Effector memory CD8-positive, alpha-beta T cell (primary cell): ENCODE data around the gene BRSK2.

Source experiments
- ATAC-seq: fragments of 150-1000 bp; cut with Tn5 transposase; replicated peaks from 2 replicates; pipeline ENCODE4 v1.10.0; 2021; ENCODE audit warnings: mild to moderate bottlenecking, moderate library complexity
- DNase-seq, 3 experiments: peaks; one replicate each; pipeline ENCODE4 v3.0.0; 2021
- H3K27ac Mint-ChIP-seq, 2 donors: one replicate each; pipeline ENCODE4 v1.8.0; 2022; ENCODE audit warnings: mild to moderate bottlenecking in 2 of 2, mixed read lengths in 2 of 2, moderate library complexity in 2 of 2
- H3K27me3 Mint-ChIP-seq, 2 donors: one replicate each; pipeline ENCODE4 v1.8.0; 2022; ENCODE audit warnings: mixed read lengths in 2 of 2
- H3K36me3 Mint-ChIP-seq: one replicate; pipeline ENCODE4 v1.8.0; 2022; ENCODE audit warnings: mild to moderate bottlenecking, moderate library complexity, mixed read lengths; ENCODE audit not compliant: insufficient read depth
- H3K4me1 Mint-ChIP-seq, 2 donors: one replicate each; pipeline ENCODE4 v1.8.0; 2022; ENCODE audit warnings: low read depth in 2 of 2, mixed read lengths in 2 of 2
- H3K4me3 Mint-ChIP-seq, 2 donors: one replicate each; pipeline ENCODE4 v1.8.0; 2022; ENCODE audit warnings: mild to moderate bottlenecking in 2 of 2, mixed read lengths in 2 of 2, moderate library complexity in 2 of 2
- H3K9me3 Mint-ChIP-seq, 2 donors: one replicate each; pipeline ENCODE4 v1.8.0; 2022; ENCODE audit warnings: mixed read lengths in 2 of 2

BRSK2 gene

DNA sequence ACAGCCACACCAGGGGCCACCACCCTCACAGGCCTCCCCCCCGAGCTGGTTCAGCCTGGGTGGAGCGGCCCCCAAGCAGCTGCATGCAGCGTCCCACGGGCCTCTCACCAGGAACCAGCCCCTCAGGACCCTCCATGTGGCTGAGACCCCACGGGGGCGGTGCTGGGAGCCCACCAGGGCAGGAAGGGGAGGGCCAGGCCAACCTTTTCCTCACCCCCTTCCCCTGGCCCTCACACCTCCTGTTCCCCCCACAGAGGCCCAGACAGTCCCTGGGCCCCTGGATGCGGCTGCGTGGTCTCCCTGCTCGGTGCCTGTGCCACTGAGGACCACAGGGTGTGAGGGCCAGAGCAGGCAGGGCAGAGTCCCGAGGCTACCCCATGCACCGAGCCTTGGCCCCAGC lies 50.3 kb downstream of the BRSK2 start:
- Mint-ChIP-seq H3K27ac (peak overlapping the region in 1 of 2 donors; percentile 67), H3K9me3 (no peaks in the 10 kb centered on the region), H3K4me1 (peaks cover 0 to 2% of the 10 kb centered on the region in 2 donors), H3K27me3 (peaks cover 0 to under 1% of the 10 kb centered on the region in 2 donors), H3K36me3 (peaks cover 4% of the 10 kb centered on the region), H3K4me3 (no peak overlapping the region)
- no peak for DNase-seq
- no peak for ATAC-seq

DNA sequence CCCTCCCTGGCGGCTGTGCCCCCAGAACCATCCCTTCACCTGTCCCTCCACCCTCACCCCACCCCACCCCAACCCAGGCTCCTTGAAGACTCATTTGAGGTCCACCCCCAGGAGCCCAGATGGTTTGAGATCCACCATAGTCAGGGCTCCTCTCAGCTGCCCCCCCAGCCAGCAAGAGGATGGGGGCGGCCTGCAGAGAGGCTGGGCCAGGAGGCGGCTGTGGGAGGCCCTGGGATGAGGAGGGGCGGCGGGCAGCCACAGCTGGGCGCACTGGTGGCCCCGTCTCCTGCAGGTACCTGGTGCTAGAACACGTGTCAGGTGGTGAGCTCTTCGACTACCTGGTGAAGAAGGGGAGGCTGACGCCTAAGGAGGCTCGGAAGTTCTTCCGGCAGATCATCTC lies 50.8 kb downstream of the BRSK2 start:
- H3K4me1 Mint-ChIP-seq, result peaks cover 0 to 2% of the 10 kb centered on the region in 2 donors
- no peaks in the 10 kb centered on the region for H3K27me3 Mint-ChIP-seq
- ATAC-seq, result no peak
- H3K27ac Mint-ChIP-seq, result no peak overlapping the region
- H3K36me3 Mint-ChIP-seq, result peaks cover 4% of the 10 kb centered on the region
- no peak for DNase-seq
- no peaks in the 10 kb centered on the region for H3K9me3 Mint-ChIP-seq
- H3K4me3 Mint-ChIP-seq, result no peak overlapping the region

GRCh38 chr11:1442163-1442562 lies 52.4 kb downstream of the BRSK2 start:
- Mint-ChIP-seq H3K27me3 (no peaks in the 10 kb centered on the region), H3K9me3 (no peaks in the 10 kb centered on the region), H3K4me1 (peaks cover 0 to 2% of the 10 kb centered on the region in 2 donors), H3K4me3 (no peak overlapping the region), H3K27ac (no peak overlapping the region), H3K36me3 (peaks cover 4% of the 10 kb centered on the region)
- DNase-seq, result no peak
- no peak for ATAC-seq

GRCh38 chr11:1442807-1443366 lies 53.2 kb downstream of the BRSK2 start:
- H3K36me3 Mint-ChIP-seq, result peaks cover 4% of the 10 kb centered on the region
- H3K4me1 Mint-ChIP-seq, result peaks cover 0 to 2% of the 10 kb centered on the region in 2 donors
- ATAC-seq, result no peak
- DNase-seq, result no peak
- no peak overlapping the region for H3K27ac Mint-ChIP-seq
- no peak overlapping the region for H3K4me3 Mint-ChIP-seq
- no peaks in the 10 kb centered on the region for H3K27me3 Mint-ChIP-seq
- H3K9me3 Mint-ChIP-seq, result no peaks in the 10 kb centered on the region

DNA sequence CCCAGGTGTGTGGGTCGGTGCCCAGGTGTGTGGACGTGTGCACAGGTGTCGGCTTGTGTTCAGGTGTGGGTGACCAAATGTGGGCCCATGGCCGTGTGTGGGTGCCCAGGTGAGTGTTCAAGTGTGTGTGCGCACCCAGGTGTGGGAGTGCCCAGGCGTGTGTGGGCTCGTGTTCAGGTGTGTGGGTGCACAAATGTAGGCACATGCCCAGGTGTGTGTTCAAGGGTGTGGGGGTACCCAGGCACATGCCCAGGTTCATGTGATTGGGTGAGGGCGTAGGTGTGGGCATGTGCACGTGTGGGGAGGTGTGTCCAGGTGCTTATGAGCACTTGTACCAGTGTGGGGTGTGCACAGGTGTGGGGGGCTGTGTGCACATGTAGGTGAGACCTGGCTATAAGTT lies 54.0 kb downstream of the BRSK2 start:
- H3K27ac Mint-ChIP-seq, result no peak overlapping the region
- no peak overlapping the region for H3K4me3 Mint-ChIP-seq
- H3K27me3 Mint-ChIP-seq, result no peaks in the 10 kb centered on the region
- H3K9me3 Mint-ChIP-seq, result no peaks in the 10 kb centered on the region
- H3K4me1 Mint-ChIP-seq, result peaks cover 0 to 2% of the 10 kb centered on the region in 2 donors
- DNase-seq, result no peak
- ATAC-seq, result no peak
- peaks cover 8% of the 10 kb centered on the region for H3K36me3 Mint-ChIP-seq

GRCh38 chr11:1444321-1444720 lies 54.6 kb downstream of the BRSK2 start:
- Mint-ChIP-seq H3K27me3 (no peaks in the 10 kb centered on the region), H3K4me1 (peaks cover 0 to 2% of the 10 kb centered on the region in 2 donors), H3K4me3 (no peak overlapping the region), H3K36me3 (peaks cover 8% of the 10 kb centered on the region), H3K27ac (no peak overlapping the region), H3K9me3 (no peaks in the 10 kb centered on the region)
- ATAC-seq (no peak), DNase-seq (no peak)

- Mint-ChIP-seq H3K9me3 (no peaks in the 10 kb centered on the region), H3K4me3 (no peak overlapping the region), H3K27me3 (no peaks in the 10 kb centered on the region), H3K4me1 (no peaks in the 10 kb centered on the region), H3K36me3 (peaks cover 8% of the 10 kb centered on the region), H3K27ac (no peak overlapping the region)
- DNase-seq (no peak), ATAC-seq (no peak)
These were observed 55.2 kb downstream of the BRSK2 start for GRCh38 chr11:1444823-1445422.

- ATAC-seq (no peak), DNase-seq (no peak)
- H3K4me1 Mint-ChIP-seq, result no peaks in the 10 kb centered on the region
- peaks cover 8% of the 10 kb centered on the region for H3K36me3 Mint-ChIP-seq
- no peak overlapping the region for H3K27ac Mint-ChIP-seq
- H3K9me3 Mint-ChIP-seq, result no peaks in the 10 kb centered on the region
- no peak overlapping the region for H3K4me3 Mint-ChIP-seq
- no peaks in the 10 kb centered on the region for H3K27me3 Mint-ChIP-seq
These were observed 56.2 kb downstream of the BRSK2 start for GRCh38 chr11:1445741-1446445.

DNA sequence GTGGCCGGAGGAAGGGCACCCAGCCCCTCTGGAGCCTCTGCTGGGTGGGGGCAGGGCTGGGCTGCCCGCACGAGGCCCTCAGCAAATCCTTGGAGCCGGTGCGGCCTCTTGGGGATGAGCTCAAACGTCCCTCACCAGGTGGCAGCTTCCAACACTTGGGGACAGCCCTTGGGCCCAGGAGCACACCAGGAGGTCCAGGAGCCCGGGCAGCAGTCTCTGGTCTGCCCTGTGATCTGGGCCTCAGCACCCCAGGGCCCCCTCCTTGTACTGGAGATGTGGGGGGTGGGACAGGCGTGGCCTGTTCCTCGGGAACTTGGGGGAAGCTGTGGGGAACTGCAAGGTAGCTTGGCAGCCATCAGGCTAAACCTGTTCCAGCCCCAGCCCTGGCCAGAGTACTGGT lies 56.9 kb downstream of the BRSK2 start:
- H3K27ac Mint-ChIP-seq, result no peak overlapping the region
- no peak overlapping the region for H3K4me3 Mint-ChIP-seq
- DNase-seq (no peak), ATAC-seq (no peak)
- H3K36me3 Mint-ChIP-seq, result peaks cover 8% of the 10 kb centered on the region
- no peaks in the 10 kb centered on the region for H3K27me3 Mint-ChIP-seq
- no peaks in the 10 kb centered on the region for H3K4me1 Mint-ChIP-seq
- no peaks in the 10 kb centered on the region for H3K9me3 Mint-ChIP-seq

DNA sequence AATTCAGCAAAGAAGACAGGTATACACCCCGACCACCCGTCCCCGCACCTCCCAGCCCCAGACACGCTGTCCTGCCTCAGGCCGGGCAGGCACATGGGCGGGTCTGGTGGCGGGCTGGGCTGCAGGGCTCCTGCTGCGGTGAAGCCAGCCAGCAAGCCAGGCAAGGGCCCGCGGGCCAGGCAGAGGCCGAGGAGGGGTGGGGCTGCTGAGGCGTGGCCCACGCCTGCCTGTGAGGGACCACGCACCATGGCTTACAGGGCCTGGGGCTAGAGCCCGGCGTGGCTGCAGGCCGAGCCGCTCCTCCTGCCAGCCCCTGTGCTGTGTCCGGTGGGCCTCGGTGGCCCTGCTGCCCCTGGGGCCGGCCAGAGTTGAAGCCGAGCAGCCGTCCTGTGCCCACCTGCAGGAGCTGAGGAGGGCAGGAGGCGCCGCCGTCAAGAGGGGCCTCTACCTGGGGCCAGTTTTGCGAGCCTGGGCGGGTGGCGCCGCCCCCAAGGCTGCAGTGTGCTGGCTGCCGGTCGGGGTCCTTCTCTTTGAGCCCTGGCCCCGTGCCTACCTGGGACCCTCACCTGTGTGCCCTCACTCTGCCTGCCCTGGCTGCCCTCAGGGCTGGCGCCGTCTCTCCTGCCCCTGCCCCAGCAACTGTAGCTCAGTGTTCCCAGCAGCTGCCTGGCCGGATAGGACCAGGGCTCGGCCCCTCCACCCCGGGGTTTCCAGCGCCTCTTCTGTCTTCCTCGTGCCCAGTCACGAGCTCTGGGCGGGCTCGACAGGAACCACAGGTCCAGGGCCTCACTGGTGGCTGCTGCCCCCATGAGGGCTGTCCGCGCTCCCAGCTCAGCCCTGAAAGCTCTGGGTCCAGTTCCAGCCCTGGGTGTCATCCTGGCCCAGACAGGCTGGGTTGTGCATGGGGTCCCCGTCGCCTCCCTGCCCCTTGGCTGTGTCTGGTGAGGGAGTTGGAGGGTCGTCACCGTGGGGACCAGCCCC lies 58.4 kb downstream of the BRSK2 start:
- no peaks in the 10 kb centered on the region for H3K9me3 Mint-ChIP-seq
- H3K36me3 Mint-ChIP-seq, result peaks cover 22% of the 10 kb centered on the region
- H3K4me1 Mint-ChIP-seq, result no peaks in the 10 kb centered on the region
- no peak overlapping the region for H3K4me3 Mint-ChIP-seq
- DNase-seq (no peak), ATAC-seq (no peak)
- no peak overlapping the region for H3K27ac Mint-ChIP-seq
- H3K27me3 Mint-ChIP-seq, result no peaks in the 10 kb centered on the region

- H3K27ac Mint-ChIP-seq, result no peak overlapping the region
- no peaks in the 10 kb centered on the region for H3K9me3 Mint-ChIP-seq
- no peak overlapping the region for H3K4me3 Mint-ChIP-seq
- ATAC-seq, result no peak
- peaks cover 0 to 7% of the 10 kb centered on the region in 2 donors for H3K4me1 Mint-ChIP-seq
- H3K27me3 Mint-ChIP-seq, result no peaks in the 10 kb centered on the region
- peaks cover 26% of the 10 kb centered on the region for H3K36me3 Mint-ChIP-seq
- no peak for DNase-seq
These were observed 59.1 kb downstream of the BRSK2 start for GRCh38 chr11:1448882-1449281.

DNA sequence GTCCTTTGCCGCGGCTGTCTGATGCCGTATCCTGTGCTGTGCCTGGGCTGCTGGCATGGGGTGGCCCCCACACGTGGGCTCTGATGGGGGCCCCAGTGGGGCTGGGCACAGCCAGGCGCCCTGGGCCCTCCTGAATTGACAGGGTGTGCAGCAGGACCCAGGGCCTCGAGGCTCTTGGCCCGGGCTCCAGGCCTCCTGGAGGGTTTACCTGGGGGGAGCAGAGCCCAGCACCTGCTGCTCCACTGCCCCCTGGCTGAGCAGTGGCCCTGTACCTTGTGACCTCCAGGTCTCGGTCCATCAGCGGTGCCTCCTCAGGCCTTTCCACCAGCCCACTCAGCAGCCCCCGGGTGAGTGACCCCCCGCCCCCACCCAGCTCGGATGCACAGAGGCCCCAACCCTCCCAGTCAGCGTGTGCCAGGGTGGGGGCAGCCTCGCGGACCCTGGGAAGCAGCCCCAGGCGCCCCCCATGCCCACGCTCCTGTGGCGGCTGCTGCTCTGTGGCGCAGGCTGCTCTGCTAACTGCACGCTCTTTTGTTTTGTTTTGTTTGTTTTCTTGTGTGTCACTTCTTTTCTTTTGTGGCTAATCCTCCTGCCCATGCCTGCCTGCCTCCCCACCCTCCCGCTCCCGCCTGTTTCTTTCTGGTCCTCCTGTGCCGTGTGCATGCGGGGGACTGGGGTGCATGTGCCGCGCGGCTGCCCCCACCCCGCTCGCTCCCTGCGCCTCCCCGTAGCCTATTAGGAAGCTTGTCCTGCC lies 59.9 kb downstream of the BRSK2 start:
- Mint-ChIP-seq H3K36me3 (peaks cover 25% of the 10 kb centered on the region), H3K27me3 (no peaks in the 10 kb centered on the region), H3K4me1 (peaks cover 0 to 9% of the 10 kb centered on the region in 2 donors), H3K9me3 (no peaks in the 10 kb centered on the region), H3K4me3 (no peak overlapping the region), H3K27ac (no peak overlapping the region)
- no peak for DNase-seq
- ATAC-seq, result no peak
